ENCODE measurements around the gene RBFA.

GRCh38 chr18:80065705-80066104, 31.5 kb downstream of the RBFA start:
- TF ChIP-seq, protein P1, sequence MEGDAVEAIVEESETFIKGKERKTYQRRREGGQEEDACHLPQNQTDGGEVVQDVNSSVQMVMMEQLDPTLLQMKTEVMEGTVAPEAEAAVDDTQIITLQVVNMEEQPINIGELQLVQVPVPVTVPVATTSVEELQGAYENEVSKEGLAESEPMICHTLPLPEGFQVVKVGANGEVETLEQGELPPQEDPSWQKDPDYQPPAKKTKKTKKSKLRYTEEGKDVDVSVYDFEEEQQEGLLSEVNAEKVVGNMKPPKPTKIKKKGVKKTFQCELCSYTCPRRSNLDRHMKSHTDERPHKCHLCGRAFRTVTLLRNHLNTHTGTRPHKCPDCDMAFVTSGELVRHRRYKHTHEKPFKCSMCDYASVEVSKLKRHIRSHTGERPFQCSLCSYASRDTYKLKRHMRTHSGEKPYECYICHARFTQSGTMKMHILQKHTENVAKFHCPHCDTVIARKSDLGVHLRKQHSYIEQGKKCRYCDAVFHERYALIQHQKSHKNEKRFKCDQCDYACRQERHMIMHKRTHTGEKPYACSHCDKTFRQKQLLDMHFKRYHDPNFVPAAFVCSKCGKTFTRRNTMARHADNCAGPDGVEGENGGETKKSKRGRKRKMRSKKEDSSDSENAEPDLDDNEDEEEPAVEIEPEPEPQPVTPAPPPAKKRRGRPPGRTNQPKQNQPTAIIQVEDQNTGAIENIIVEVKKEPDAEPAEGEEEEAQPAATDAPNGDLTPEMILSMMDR (IDR thresholded peaks at IDR 0.05): no peak
- no peak for TF ChIP-seq POLR2A (IDR thresholded peaks at IDR 0.05)
- TF ChIP-seq POLR2AphosphoS5 (IDR thresholded peaks at IDR 0.05; ENCODE audit: insufficient read depth in 1 of 2, low read depth in 1 of 2): no peak
